HG03432 (cell line): ENCODE data around the gene GNPNAT1.
"Not testable (repeated sequence)": the region's sequence is repeated elsewhere in the genome, so short reads cannot be mapped to it uniquely, and the experiment has no call there.

Experiments used
- ATAC-seq: cut with Tn5 transposase; IDR thresholded peaks from one replicate; pipeline ENCODE4 v1.9.1; 2021; ENCODE audit warnings: mild to moderate bottlenecking, moderate library complexity; ENCODE audit not compliant: unreplicated experiment

GNPNAT1 gene

DNA sequence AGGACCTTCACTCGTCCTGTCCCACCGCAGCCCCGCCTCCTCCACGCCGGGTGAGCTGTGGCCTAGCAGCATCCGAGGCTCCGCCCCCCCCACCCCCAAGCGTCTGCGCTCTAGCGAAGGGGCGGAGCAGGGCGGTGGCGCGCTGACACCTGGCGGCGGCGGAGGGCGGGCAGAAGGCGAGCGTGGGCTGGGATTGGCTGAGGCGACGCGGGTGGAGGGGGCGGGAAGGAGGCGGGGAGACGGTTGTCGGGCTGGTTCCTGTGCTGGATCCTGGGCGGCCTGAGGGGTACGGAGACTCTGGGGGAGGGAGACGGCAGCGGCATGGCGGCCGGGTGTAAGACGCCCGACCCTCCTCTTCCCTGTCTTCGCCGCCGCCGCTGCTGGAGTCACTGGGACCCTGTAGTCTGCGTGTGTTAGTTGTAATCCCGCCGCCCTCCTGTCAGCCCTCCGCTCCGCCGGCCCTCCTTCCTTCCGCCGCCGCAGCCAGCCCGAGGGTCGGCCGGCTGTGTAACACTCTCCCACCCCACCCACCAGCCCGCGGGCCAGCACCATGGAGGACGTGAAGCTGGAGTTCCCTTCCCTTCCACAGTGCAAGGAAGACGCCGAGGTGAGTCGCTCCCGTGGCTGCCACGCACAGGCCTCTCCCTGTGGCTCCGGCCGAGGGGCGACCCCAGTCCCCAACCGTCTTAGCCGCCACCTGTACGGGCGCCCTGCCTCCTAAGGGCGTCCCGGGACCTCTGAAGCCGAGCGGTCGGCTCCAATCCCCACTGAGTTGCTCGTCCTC is 61.3 kb downstream of the GNPNAT1 start, which contains the start of gene STYX:
Gene STYX (plus strand): TSS at position 242 of the 784 bp plus-strand sequence. CDS start 309 bp downstream, at position 551.
- peak; percentile 95 for ATAC-seq

DNA sequence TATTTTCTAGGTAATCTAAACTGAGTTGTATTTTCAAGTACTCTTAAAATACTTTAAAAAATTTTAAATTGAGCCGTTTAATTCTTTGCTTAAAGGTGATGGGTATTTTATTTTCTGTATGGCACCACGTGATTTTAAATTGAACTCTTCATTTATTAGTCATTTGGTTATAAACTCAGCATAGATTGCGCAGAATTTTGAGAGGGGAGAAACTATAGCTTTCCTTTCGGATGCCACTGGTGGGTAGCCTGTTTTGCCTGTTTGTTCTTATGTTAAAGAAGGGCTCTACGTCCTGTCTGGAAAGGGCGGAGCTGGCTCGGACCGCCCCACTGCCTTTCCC is 61.9 kb downstream of the GNPNAT1 start:
- no peak for ATAC-seq

DNA sequence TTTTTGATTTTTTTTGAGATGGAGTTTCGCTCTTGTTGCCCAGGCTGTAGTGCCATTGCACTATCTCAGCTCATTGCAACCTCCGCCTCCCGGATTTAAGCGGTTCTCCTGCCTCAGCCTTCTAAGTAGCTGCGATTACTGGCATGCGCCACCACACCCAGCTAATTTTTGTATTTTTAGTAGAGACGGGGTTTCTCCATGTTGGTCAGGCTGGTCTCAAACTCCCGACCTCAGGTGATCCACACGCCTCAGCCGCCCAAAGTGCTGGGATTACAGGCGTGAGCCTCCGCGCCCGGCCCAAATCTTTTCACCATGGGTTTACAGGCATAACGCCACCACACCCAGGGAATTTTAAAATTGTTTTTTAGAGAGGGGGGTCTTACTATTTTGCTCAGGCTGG is 62.4 kb downstream of the GNPNAT1 start:
- ATAC-seq, result not testable (repeated sequence)

DNA sequence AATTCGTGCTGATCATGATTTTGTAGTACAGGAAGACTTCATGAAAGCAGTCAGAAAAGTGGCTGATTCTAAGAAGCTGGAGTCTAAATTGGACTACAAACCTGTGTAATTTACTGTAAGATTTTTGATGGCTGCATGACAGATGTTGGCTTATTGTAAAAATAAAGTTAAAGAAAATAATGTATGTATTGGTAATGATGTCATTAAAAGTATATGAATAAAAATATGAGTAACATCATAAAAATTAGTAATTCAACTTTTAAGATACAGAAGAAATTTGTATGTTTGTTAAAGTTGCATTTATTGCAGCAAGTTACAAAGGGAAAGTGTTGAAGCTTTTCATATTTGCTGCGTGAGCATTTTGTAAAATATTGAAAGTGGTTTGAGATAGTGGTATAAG is 63.9 kb downstream of the GNPNAT1 start:
- not testable (repeated sequence) for ATAC-seq
